Lower leg skin (tissue), 4 donors: ENCODE data around the gene MLYCD. TPM values are rescaled to one million over a fixed set of nuclear protein-coding genes. Genes with fewer than 3 reads are reported as not detected.

Source experiments
- DNase-seq, 2 donors: peaks; one replicate each; pipeline ENCODE4 v3.0.0-alpha.2; 2019; ENCODE audit warnings: low spot score in 2 of 2
- H3K4me3 ChIP-seq: fragments of 200-600 bp; sonication (generic); 2 replicates; pipeline ENCODE4 v1.5.1; 2017; ENCODE audit warnings: mild to moderate bottlenecking, low read depth; ENCODE audit not compliant: poor library complexity, severe bottlenecking
- POLR2A ChIP-seq, 2 donors: fragments of 450-650 bp; IDR thresholded peaks; one replicate each; pipeline ENCODE4 v1.6.1; 2016 to 2017; ENCODE audit warnings: antibody characterized with exemption in 2 of 2, mild to moderate bottlenecking in 1 of 2, moderate library complexity in 1 of 2
- WGBS, 2 donors: methylation state at CpG; one replicate each; pipeline ENCODE4 v1.1.5; 2018; 5-methylcytosine and 5-hydroxymethylcytosine counted together
- intact Hi-C: fragments of 100-400 bp; cut with DNase I; formaldehyde crosslinking; loops from one replicate; pipeline ENCODE4 v1.15.0; 2023; ENCODE audit warnings: low total_unique reads
- total RNA-seq, 4 donors: library from RNA; depleted of rRNA; stranded (reverse); fragments of >200 nt; gene quantifications; one replicate each; pipeline ENCODE4 v1.1.0, GENCODE V29; 2016
- TF ChIP-seq, protein P1 (sequence below), 3 donors: fragments of 450-650 bp; IDR thresholded peaks; one replicate each; pipeline ENCODE4 v1.5.1; 2016; ENCODE audit warnings: antibody characterized with exemption in 3 of 3, mild to moderate bottlenecking in 3 of 3, moderate library complexity in 2 of 3

The MLYCD gene
- total RNA-seq, 4 donors from 2014 or later = 3.8 to 8.8 (median 5.2) TPM

DNA sequence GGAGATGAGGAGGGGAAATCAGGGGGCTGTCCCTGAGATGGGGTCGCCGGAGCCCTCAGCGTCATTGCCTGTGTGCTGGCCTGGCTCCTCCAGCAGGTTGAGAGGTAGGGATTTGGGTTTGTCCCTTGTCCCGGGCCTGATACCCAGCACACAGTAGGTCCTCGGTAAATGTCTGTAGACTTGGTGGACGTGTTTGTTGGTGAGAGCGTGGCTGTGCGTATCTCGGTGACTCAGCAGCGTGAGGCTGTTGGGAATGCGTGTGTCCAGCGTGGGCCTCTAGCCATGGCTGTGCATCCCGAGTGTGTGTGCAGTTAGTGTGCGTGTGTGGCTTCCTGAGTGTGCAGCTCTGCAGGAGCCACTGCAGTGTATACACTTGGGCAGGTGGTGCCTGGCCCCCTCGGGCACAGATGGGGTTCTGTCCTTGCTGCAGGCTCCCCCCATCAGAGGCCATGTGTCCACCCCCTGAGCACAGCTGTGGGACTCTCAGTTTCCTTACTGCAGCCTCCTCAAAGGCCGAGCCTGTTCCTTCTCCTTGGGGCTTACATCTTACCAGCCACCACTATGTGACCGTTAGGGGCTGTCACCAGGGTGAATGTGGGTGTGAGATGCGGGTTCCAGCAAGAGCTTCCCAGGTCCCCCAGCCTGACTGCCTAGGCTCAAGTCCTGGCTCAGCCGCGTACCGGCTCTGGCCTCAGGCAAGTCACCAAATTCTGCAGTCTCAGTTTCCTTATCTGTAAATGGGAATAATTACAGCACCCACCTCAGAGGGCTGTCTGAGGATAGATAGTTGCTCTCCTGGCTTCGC, 74.9 kb downstream of the MLYCD start:
- DNase-seq = no peak
- TF ChIP-seq, protein P1, sequence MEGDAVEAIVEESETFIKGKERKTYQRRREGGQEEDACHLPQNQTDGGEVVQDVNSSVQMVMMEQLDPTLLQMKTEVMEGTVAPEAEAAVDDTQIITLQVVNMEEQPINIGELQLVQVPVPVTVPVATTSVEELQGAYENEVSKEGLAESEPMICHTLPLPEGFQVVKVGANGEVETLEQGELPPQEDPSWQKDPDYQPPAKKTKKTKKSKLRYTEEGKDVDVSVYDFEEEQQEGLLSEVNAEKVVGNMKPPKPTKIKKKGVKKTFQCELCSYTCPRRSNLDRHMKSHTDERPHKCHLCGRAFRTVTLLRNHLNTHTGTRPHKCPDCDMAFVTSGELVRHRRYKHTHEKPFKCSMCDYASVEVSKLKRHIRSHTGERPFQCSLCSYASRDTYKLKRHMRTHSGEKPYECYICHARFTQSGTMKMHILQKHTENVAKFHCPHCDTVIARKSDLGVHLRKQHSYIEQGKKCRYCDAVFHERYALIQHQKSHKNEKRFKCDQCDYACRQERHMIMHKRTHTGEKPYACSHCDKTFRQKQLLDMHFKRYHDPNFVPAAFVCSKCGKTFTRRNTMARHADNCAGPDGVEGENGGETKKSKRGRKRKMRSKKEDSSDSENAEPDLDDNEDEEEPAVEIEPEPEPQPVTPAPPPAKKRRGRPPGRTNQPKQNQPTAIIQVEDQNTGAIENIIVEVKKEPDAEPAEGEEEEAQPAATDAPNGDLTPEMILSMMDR (IDR thresholded peaks at IDR 0.05) = no peak
- TF ChIP-seq POLR2A (IDR thresholded peaks at IDR 0.05) = no peak
- 82 to 84% methylated on average over 22 of the region's 22 CpGs for WGBS, 2 donors
- H3K4me3 ChIP-seq = no peak overlapping the region
- intact Hi-C loops = no loop called here

- no peak for DNase-seq
- WGBS, 2 donors = 43 to 52% methylated on average over 7 of the region's 7 CpGs
- no peak overlapping the region for H3K4me3 ChIP-seq
- intact Hi-C loops = no loop called here
- TF ChIP-seq, protein P1 (IDR thresholded peaks at IDR 0.05) = no peak
- no peak for TF ChIP-seq POLR2A (IDR thresholded peaks at IDR 0.05)
These were observed 75.6 kb downstream of the MLYCD start for GRCh38 chr16:83974475-83974874.

DNA sequence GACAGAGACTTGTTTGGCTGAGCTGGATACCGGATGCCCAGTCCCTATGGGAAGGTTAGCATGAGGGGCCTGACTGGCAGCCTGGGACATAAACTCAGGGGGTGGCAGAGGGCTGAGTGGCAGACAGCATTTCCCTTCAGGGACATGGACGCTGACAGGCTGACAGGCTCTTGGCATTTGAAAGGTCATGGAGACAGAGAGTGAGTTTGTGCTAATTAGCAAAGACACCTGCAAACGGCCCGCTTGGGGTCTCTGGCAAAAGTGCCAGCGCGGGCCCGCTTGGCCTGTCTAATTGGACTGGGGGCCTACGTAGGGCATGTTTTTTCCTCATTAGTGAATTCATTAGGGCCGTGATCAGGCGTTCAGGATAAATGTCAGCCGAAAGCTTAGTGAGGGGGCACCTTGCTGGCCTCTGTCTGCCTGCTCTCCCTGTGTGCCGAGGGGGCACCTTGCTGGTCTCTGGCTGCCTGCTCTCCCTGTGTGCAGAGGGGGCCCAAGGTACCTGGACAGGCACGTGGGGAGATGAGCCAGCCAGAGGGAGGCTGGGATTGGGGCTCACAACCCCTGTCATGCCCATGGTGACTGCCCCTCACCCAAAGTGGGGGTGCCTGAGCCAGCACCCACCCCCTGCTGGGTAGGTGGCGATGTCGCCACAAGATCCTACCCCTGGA, 76.8 kb downstream of the MLYCD start:
- WGBS, 2 donors = 73 to 78% methylated on average over 15 of the region's 15 CpGs
- TF ChIP-seq, protein P1 (IDR thresholded peaks at IDR 0.05) = no peak
- no peak for TF ChIP-seq POLR2A (IDR thresholded peaks at IDR 0.05)
- no peak overlapping the region for H3K4me3 ChIP-seq
- no peak for DNase-seq
- intact Hi-C loops = no loop called here

Other genes with a start within 250 kb of the MLYCD start
- 10 to 100 TPM in 3 of 4 donors, 1 to 10 TPM in 1; 5.8 to 22.5 (median 12.5) TPM for gene HSBP1, start 91.1 kb upstream of the MLYCD start, total RNA-seq
- 1 to 10 TPM; 1.1 to 3.2 (median 2.4) TPM for gene OSGIN1, start 54.1 kb downstream of the MLYCD start, total RNA-seq
- gene NECAB2, start 69.1 kb downstream of the MLYCD start, total RNA-seq = not detected
- not detected for gene SLC38A8, start 143.7 kb downstream of the MLYCD start, total RNA-seq
- gene MBTPS1, start 217.8 kb downstream of the MLYCD start, total RNA-seq = 10 to 100 TPM; 57.0 to 98.8 (median 81.4) TPM
- 10 to 100 TPM in 3 of 4 donors, 1 to 10 TPM in 1; 8.0 to 14.2 (median 12.0) TPM for gene HSDL1, start 246.1 kb downstream of the MLYCD start, total RNA-seq
- gene DNAAF1, start 246.2 kb downstream of the MLYCD start, total RNA-seq = 1 to 10 TPM in 1 of 4 donors, under 1 TPM in 1, not detected in 2; 0.71 to 1.0 TPM